NOMO-1 treated with DMSO at 0.1 percent for 48 hours (cell line): ENCODE data around the gene RASA3.
A peak's percentile ranks its signal among the peaks of the same experiment; 100 is the strongest.
"Not testable (repeated sequence)": the region's sequence is repeated elsewhere in the genome, so short reads cannot be mapped to it uniquely, and the experiment has no call there.

ENCODE experiments used
- DNase-seq: peaks from one replicate; lab custom pipeline; 2025; ENCODE audit not compliant: unreplicated experiment; lab: John Stamatoyannopoulos, UW

Gene RASA3

DNA sequence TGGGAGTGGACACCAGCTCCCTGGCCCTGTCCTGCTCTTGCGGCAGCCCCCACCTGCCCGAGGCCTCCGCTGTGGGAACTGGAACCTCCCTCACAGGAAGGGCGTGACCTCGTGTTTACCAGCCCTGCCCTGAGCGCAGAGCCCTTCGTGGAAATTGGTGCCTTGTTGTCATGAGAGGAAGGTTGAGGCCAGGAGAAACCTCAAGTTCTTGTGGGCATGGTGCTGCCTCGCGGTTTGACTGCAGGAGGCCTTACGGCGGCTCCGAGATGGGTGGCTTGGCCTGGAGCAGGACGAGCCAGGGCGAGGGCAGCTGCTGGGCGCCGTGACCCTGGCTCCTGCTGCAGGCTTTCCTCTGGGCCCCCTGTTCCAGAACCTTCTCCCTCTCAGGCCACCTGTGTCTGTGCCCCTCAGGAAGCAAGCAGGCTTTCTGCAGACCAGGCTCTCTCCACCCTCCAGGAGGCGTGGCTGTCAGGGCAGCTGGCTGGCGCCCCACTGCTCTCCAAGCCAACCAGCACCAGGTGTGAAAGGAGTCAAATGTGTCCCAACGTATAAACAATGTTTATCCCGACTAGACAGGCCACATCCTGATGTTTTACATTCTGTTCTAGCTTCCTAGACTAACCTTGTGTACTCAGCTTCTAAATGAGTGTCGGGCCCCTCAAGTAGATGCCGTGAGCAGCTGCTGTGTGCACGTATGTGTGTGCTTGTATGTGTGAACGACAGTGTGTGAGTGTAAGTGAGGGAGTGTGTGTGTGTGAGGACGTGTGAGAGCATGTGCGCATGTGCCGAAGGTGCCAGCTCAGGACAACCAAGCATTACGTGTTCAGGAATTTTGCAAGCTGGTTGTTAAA is 10.4 kb upstream of the RASA3 start:
- DNase-seq: peak; percentile 36

DNA sequence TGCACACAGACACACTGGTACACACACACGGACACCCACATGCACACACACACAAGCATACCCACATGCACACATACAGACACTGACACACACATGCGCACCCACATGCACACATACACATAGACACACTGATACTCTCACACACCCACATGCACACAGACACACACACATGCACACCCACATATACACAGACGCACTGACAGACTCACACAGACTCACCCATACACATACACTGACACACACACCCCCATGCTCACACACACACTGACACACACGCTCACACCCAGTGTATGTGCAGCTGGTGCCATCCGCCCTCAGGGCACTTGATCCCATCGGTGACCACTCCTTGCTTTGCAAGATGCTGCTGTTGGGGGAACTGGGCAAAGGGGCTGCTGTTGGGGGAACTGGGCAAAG is 9.7 kb upstream of the RASA3 start:
- no peak for DNase-seq

DNA sequence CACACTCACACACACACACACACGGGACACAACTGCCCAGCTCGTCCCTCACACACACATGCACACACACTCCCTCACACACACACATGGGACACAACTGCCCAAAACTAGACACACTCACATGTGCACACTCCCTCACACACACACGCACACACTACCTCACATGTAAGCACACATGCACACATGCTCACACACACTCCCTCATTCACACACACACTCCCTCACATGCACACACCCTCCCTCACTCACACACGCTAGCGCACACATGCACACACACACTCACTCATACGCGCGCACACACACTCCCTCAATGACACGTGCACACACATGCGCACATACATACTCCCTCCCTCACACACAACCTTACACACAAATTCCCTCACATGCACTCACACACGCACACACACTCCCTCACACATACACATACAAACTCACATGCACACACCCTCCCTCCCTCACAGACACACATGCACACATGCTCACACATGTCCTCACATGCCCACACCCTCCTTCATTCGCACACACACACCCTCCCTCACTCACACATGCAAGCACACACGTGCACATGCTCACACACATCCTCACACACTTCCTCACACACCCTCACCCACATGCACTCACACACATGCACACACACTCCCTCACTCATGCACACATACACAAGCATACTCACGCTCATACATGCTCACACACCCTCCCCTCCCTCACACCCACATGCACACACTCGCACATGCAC is 9.0 kb upstream of the RASA3 start:
- no peak for DNase-seq

DNA sequence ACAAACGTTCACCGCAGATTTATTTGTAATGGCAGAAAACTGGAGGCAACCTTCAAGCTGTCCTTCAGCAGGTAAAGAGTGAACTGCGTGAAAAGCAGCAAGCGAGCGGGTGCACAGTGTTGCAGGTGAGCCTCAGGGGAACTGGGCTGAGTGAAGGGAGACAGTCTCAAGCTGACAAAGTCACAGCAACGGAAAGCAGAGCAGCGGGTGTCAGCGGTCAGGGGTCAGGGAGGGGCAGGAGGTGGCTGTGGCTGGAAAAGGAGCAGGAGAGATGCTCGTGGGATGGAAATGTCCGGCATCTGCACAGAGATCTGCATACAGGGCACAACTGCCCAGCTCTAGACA is 8.5 kb upstream of the RASA3 start:
- no peak for DNase-seq

DNA sequence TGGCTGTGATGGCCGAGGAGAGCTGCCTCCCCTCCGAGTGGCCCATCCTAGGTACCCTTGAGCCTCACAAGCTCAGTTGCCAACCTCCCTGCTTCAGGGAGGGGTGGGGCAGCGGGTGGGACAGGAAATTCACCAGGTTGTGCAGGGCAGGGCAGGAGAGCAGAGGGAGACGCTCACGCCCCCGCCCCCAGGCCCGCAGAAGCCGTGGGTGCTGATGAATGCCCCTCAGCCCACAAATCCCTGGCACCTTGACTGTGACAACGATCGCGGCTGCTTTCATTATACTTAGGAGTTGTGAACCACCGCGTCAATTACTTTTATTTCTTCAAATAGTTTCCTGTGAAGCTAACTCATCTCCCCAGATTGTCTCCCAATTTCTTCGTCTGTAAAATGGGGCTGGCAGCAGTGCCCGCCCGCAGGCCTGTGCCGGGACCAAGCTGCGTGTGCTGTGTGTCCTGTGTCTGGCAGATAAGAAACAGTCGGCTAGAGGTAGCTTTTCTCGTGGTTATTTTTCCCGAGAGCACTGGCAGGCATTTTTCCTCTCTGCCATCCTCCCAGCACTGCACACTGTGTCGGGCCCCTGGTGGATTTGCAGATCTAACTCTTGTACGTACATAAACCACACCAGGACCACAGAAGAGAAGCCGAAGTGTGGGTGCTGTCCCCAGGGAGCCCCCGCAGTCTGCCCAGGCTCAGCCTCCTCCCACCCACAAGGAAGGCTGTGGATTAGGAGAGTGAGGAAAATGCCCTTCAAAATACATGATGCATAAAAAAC is 7.9 kb upstream of the RASA3 start:
- no peak for DNase-seq

DNA sequence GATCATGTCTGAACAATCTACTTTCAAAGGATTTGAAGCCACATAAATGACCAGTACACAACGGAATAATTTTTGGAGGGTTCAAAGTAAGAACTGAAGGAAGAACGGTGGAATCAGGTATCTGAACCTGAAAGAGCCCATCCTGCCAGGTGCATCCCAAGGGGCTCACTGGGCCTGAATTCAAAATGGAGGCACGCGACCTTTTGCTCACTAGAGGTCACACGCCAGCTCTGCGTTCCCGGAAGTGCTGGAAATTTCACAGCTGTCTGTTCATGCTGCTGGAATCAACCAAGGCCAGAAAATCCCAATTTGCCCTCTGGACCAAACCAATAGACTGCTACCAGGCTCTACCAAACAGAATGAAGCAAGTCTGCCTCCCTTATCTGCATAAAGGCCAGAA is 4.2 kb upstream of the RASA3 start:
- DNase-seq: no peak

DNA sequence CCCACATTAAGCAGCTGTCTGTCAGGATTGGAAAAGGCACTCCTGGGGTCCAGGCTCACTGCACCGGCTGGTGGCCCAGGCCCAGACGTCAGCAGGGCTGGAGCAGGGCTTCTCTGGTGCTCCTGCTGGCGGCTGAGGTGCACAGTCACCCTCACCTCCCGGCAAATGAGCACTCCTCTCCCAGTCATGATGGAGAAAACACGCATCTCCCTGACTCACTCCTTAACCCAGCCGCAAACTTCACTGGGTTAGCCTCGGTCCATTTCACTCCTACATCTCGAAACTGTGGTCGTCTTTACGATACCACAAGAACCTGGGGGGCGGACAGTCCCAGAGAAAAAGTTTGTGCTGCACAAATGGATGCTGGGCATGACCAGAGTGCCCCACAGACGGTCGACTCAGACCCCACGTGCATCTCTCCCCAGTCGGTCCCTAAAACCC is 3.3 kb upstream of the RASA3 start:
- DNase-seq: no peak

DNA sequence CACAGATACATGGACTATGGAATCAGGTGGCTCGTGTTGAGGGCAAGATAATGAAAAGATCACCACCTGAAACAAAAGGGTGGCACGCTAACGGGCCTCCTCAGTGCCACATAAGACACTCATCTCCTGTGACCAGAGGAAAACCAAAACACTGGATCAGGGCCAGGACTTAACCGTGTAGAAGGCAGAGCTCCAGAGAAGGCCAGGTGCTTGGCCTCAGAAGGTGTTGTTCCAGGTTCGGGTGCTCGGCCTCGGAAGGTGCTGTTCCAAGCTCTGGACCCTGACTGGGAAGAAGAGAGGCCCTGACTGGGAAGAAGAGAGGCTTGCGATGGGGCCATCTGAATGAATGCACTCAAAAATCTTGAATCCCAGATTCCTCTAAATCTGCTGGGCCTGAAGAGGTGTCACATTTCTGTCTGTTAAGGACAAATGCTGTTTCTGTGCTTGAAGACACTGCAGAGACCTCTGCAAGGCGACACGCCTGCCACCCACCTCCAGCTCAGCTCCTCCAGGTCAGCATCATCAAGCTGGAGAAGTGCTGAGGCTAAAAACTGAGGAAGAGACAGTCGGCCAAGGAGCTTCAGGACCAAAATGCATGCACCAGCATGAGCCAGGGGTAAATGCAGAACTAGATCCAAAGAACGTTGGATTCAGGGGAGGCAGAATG is 2.7 kb upstream of the RASA3 start:
- no peak for DNase-seq

DNA sequence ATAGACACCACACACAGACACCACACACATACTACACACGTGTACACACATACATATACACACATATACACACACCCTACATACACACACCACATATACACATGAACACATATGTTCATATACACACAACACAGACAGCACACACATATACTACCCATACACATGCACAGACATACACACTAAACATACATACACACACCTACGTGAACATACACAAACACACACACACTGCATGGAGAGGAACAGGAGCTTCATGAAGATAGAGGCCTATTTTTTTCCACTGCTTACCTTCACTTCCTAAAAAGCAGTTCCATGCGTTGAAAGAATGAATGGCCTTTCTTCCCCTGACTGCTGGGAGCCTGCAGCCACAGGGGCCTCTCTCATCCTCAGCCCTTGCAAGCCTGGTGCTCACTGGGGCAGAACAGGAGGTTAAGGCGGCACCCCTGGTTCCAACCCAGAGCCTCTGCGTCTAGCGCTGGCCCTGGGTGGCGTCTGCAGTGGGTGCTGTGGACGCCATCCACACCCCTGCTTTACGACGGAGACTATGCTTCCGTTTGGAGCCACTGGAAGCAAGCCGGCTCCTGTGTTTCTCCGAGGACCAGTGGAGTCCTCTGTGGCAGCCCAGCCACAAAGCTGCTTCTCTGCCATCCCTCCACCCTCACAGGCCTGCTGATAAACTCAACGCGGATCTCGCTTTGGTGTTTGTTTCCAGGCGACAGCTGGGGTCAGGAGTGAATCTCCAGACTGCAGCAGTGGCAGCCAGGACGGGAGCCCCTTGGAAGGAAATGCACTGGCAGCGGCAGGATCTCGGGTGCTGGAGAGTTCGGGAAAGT is 1.9 kb upstream of the RASA3 start:
- DNase-seq: peak; percentile 42

DNA sequence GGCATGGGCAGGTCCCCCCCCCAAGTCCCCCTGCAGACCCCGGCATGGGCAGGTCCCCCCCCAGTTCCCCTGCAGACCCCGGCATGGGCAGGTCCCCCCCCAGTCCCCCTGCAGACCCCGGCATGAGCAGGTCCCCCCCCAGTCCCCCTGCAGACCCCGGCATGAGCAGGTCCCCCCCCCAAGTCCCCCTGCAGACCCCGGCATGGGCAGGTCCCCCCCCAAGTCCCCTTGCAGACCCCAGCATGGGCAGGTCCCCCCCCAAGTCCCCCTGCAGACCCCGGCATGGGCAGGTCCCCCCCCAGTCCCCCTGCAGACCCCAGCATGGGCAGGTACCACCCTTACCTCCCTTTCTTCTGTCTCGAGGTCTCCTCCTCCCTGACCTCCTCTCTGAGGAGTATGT is 1.1 kb upstream of the RASA3 start:
- not testable (repeated sequence) for DNase-seq

DNA sequence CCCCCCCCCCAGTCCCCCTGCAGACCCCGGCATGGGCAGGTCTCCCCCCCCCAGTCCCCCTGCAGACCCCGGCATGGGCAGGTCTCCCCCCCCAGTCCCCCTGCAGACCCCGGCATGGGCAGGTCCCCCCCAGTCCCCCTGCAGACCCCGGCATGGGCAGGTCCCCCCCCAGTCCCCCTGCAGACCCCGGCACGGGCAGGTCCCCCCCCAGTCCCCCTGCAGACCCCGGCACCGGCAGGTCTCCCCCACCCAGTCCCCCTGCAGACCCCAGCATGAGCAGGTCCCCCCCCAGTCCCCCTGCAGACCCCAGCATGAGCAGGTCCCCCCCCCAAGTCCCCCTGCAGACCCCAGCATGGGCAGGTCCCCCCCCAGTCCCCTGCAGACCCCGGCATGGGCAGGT is 703 bp upstream of the RASA3 start:
- DNase-seq: not testable (repeated sequence)

DNA sequence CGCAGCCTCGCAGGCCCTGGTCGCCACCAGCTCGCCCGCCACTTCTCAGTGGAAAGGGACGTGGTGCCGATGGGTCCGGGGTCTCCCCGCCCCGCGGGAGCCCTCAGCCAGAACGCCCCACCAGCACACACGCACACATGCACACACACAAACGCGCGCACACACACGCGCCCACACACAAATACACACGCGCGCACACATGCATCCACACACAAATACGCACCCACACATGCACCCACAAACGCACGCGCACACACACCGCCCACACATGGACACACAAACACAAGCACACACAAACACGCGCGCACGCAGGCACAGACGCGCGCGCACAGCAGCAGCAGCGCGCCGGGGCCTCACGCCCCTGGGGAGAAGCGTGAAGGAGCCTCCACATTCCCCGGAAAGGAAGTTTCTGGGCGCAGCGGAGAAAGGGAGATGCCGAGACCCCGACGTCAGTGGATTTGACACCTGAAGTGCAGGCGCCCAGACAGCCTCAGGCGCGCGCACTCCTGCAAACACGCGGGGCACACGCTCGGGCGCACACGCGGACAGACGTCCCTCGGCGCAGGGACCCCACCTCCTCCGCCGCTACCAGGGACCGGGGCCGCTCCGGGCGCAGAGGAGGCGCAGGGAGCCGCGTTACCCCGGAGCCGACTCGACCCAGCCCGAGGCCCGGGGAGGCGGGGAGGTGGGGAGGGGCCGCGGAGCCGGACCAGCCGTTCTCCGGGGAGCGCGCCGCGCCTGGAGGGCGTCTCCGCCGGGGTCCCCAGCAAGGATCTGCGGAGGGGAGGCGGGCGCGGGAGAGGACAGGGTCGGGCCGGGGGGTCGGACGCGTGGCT is 622 bp downstream of the RASA3 start:
- no peak for DNase-seq

DNA sequence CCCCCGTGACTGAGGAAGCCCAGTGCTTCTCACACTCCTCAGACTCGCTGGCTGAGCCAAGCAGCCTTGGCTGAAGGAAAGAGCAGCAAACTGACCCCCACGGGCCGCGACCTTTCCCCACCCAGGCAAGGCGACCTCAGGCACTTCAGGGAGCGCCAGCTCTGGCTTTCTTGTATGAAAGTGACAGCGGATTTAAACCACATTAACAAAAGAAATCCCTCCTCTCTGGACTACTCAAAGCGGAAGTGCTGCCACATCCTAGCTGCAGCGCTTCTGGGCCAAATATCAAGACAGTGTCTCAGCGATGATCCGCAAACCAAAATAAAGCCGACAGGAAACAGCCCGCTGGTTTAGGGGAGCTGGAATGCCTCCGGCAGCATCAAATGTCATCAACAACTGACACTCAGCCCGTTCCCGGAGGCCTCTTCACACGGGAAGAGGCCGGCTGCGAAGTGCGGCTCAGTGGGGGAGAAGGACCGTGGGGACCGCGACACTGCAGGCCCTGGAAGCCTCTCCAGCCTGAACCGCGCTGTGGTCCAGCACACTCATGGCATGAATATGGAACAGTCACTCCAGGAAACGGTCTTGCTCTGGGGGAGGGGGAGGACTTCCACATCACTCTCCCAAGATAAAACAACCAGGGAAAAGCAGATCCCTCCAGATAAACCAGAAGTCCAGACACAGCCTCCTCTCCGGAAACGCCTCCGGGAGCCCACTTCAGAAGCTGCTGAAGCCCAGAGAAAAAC is 1.4 kb downstream of the RASA3 start:
- DNase-seq: peak; percentile 64

DNA sequence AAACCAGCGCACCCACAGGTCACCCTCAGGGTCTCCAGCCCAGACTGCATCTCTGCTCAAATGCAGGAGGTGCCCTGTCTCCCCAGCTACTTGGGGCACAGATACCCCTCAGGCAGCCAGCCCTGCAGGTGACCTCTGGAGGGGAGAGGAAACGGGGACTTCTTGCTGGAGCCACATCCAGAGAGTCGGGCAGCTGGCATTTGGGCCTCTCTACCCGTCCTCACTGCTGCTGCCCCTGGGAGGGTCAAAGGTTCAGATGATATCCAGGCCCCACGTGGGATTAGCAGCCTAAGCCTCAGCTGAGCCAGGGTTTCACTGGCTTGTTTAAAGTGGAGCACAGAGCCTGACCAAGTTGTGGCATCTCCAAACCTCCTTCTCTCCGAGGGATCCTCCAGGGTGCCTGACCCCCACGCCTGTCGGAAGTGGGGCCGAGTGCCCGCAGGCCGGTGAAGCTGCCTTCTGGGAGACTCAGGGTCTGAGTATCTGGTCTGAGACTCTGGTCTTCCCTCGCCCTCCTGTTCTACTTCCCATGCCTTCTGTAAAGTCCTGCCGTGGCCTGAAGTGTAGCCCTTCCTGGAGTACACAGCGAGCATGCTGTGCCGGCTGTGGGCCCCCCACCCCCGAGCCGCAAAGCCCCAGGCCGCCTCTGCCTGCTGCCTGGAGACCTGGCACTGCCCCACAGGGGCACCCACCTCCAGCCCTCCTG is 2.1 kb downstream of the RASA3 start:
- DNase-seq: no peak

DNA sequence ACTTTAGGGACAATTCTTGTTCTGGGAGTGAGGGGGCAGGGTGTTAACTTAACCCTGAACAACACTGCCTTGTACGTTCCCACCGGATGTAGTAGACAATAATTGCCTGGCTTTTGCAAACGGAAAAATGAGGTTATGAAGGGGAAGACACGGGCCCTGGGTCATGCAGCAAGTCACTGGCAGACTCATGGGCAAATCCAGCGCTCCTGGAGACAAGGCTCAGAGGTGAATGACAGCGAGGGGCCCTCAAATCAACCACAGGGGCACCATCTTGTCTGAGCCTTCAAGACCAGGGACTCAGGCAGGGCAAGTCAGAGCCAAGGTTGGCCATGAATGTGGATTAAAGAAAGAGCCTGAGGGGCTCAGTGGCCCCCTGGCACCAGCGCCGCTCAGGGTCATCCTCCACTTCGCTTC is 2.8 kb downstream of the RASA3 start:
- peak; percentile 37 for DNase-seq

DNA sequence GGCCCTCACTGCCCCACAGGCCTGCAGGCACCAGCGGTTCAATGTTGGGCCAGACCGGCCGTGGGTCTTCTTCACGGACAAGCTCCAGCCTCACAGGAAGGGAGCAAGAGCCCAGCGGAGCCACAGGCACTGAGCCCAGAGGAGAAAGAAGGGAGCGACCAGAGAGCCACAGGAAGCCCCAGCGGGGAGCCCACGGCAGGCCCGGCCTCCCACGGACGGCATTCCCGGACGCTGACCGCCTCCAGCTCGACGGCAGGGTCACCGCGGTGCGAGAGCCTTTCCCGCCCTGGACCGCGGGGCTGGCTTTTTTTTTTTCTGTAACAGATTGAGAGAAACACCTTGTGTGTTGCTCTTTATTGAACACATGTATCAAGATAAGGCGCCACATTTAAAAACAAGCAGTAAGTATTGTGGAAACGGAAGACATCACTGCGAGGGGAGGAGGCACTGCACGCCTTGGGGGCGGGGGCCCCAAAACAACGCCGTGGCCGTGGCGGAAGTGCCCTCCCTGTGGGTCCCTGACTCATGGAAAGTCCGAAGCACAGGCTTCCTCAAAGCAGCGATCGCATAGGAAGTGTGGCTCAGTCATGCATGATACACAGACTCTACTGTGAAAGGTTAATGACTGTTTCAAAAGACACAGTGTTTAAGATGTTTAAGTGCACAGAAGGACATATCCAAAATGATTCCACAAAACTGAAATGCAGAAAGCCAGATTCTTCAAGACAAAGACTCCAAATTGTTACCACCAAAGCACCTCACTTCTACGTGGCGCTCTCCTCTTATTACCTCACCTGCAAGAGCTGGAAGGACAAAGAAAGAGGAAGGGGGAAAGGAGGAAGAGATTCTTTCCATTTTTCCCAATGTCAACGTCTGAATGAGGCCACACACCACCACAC is 3.5 kb downstream of the RASA3 start:
- peak; percentile 96 for DNase-seq

DNA sequence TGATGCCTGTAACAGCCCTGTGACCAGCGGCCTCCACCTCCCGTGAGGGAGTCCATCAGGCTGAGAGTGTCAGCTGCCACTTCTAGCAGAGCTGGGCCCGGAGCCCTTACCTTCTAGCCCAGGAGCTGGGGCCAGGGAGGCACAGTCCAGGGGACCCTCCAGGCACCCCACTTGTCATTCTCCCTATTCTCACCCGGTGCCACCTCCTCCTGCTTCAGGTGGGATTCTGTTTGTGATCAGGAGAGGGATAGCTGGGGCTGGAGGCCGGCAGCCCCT is 4.1 kb downstream of the RASA3 start:
- DNase-seq: no peak
